HepG2 (cell line): ENCODE data around the gene UTS2R.

ENCODE experiments used
- ATF4 ChIP-seq, 2 experiments: fragments of 450-650 bp in 1 of 2; sonication (generic) in 1 of 2; formaldehyde crosslinking; IDR thresholded peaks; 2 replicates each; pipeline versions ENCODE4 v1.5.0 to v1.8.0; 2020 to 2022; ENCODE audit warnings: mild to moderate bottlenecking in 1 of 2, missing genetic modification reagents in 1 of 2
- CTCF ChIP-seq: sonication (generic); formaldehyde crosslinking; IDR thresholded peaks from 2 replicates; pipeline ENCODE4 v1.5.0; 2020; ENCODE audit warnings: mild to moderate bottlenecking, missing genetic modification reagents, moderate library complexity
- EZH2 ChIP-seq: conservative IDR thresholded peaks from 2 replicates; pipeline ENCODE4 v1.6.1; 2012; ENCODE audit warnings: mild to moderate bottlenecking, low read depth, low read length, moderate library complexity
- JUNB ChIP-seq: sonication (generic); formaldehyde crosslinking; IDR thresholded peaks from 2 replicates; pipeline ENCODE4 v1.8.0; 2022; ENCODE audit warnings: missing genetic modification reagents, mild to moderate bottlenecking, borderline replicate concordance
- MAFK ChIP-seq, 2 experiments: IDR thresholded peaks in 1 of 2; conservative IDR thresholded peaks in 1 of 2; 2 replicates each; pipeline ENCODE4 v1.6.1; 2011; ENCODE audit warnings: improper control_type of control experiment in 2 of 2, low read length in 2 of 2
- PHB2 ChIP-seq: fragments of 450-650 bp; IDR thresholded peaks from 2 replicates; pipeline ENCODE4 v1.6.1; 2018; ENCODE audit not compliant: partially characterized antibody
- POLR2A ChIP-seq, 2 experiments: IDR thresholded peaks; 2 replicates each; pipeline ENCODE4 v1.6.1; 2011; ENCODE audit warnings: low read depth in 2 of 2, low read length in 2 of 2, mild to moderate bottlenecking in 1 of 2, moderate library complexity in 1 of 2; ENCODE audit not compliant: insufficient read depth in 1 of 2
- SRSF1 ChIP-seq: fragments of 200-400 bp; formaldehyde crosslinking; optimal IDR thresholded peaks from 2 replicates; pipeline ENCODE3; 2017; ENCODE audit warnings: mild to moderate bottlenecking, low read depth, low read length, moderate library complexity
- TAF1 ChIP-seq: sonication (generic); formaldehyde crosslinking; IDR thresholded peaks from 2 replicates; pipeline ENCODE4 v1.4.0; 2020; ENCODE audit warnings: missing genetic modification reagents
- THAP7 ChIP-seq: sonication (generic); formaldehyde crosslinking; IDR thresholded peaks from 2 replicates; pipeline ENCODE4 v1.8.1; 2023; ENCODE audit warnings: mild to moderate bottlenecking, missing genetic modification reagents
- TRIM22 ChIP-seq: fragments of 450-650 bp; IDR thresholded peaks from 2 replicates; pipeline ENCODE4 v1.6.1; 2017
- ZNF24 ChIP-seq: fragments of 450-650 bp; IDR thresholded peaks from 2 replicates; pipeline ENCODE4 v1.6.1; 2017; ENCODE audit warnings: antibody characterized with exemption, mild to moderate bottlenecking
- ZNF646 ChIP-seq: sonication (generic); formaldehyde crosslinking; IDR thresholded peaks from 2 replicates; pipeline ENCODE4 v1.9.0; 2021; ENCODE audit warnings: mild to moderate bottlenecking, missing genetic modification reagents

- TF ChIP-seq SRSF1: no peak
- TF ChIP-seq PHB2: no peak
- no peak for TF ChIP-seq CTCF (CRISPR knock-in tag)
- TF ChIP-seq TRIM22: no peak
- TF ChIP-seq MAFK (conservative IDR thresholded peaks at IDR 0.05 in 1 of 2, IDR thresholded peaks at IDR 0.05 in 1 of 2; ENCODE audit: low read length in 2 of 2): no peak
- TF ChIP-seq ZNF646: no peak
- no peak for TF ChIP-seq EZH2
- no peak for TF ChIP-seq POLR2A (IDR thresholded peaks at IDR 0.05; ENCODE audit: insufficient read depth in 1 of 2, low read depth in 2 of 2, low read length in 2 of 2)
- TF ChIP-seq TAF1 (CRISPR knock-in tag): no peak
- TF ChIP-seq ZNF24: no peak
- no peak for TF ChIP-seq JUNB (CRISPR knock-in tag)
- TF ChIP-seq ATF4 (CRISPR knock-in tag; IDR thresholded peaks at IDR 0.05): no peak
- TF ChIP-seq THAP7 (CRISPR knock-in tag): no peak
These were observed 40.0 kb downstream of the UTS2R start for GRCh38 chr17:82411396-82412053.
